Renal cortical epithelial cell (primary cell): Measurements from ENCODE around the gene HS6ST1. TPM values are rescaled to one million over a fixed set of nuclear protein-coding genes. Genes with fewer than 3 reads are reported as not detected.
"Not testable (repeated sequence)": the region's sequence is repeated elsewhere in the genome, so short reads cannot be mapped to it uniquely, and the experiment has no call there.

ENCODE experiments used
- DNase-seq: peaks from one replicate; pipeline ENCODE4 v3.0.0-alpha.2; 2011; ENCODE audit warnings: low read depth
- total RNA-seq: library from RNA; depleted of rRNA; stranded (reverse); fragments of >200 nt; gene quantifications from 2 replicates; pipeline ENCODE4 v1.2.3, GENCODE V29; 2014

Gene HS6ST1
- total RNA-seq, 1 donor from 2014 or later = 32.4 TPM

GRCh38 chr2:128322715-128323554 is 4.3 kb upstream of the HS6ST1 start:
- DNase-seq = no peak

GRCh38 chr2:128321784-128322714 is 3.4 kb upstream of the HS6ST1 start:
- DNase-seq = peak; percentile 47

GRCh38 chr2:128320906-128321771 is 2.5 kb upstream of the HS6ST1 start:
- no peak for DNase-seq

GRCh38 chr2:128320192-128320905 is 1.7 kb upstream of the HS6ST1 start:
- DNase-seq = no peak

DNA sequence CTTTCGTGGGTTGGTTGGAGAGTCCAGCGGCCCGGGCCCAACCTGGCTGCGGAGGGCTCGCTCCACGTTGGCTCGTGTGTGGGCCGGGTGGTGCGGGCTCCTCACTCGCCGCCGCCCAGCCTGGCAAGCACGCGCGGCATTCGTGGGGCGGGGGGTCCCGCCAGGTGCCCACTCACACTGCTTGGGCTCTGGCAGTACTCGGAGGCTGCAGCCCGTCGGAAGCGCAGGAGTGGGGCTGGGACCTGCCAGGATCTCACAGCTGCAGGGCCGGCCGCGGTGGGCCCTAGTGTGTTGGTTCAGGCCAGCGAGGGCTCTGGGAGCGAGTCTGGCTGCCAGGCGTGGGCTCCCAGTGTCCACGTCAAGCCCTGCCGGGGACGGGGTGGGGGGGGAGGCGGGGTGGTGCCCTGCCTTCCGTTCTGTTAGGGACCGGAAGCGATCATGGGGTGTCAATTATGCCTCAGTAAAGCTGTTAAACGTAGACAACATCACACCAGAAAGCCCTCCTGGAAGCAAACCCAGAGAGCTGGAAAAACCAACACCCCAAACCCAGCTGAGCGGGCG is 1.0 kb upstream of the HS6ST1 start:
- DNase-seq = no peak

- DNase-seq = not testable (repeated sequence)
Measured at GRCh38 chr2:128318245-128318644, 423 bp downstream of the HS6ST1 start.

DNA sequence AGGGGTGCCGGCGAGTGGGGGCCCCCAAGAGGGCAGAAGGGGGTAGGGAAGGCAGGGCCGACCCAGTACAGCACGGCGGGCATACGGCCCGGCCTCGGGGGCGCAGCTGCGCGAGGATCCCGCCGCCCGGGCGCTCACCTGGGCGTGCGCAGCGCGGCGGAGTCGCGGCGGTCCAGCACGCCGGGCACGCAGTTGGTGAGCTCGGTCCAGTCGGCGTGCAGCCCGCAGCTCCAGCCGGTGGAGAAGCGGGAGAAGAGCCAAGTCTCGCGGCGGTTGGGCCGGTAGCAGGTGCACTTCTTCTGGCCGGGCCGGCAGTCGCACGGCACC is 806 bp downstream of the HS6ST1 start:
- DNase-seq = not testable (repeated sequence)

DNA sequence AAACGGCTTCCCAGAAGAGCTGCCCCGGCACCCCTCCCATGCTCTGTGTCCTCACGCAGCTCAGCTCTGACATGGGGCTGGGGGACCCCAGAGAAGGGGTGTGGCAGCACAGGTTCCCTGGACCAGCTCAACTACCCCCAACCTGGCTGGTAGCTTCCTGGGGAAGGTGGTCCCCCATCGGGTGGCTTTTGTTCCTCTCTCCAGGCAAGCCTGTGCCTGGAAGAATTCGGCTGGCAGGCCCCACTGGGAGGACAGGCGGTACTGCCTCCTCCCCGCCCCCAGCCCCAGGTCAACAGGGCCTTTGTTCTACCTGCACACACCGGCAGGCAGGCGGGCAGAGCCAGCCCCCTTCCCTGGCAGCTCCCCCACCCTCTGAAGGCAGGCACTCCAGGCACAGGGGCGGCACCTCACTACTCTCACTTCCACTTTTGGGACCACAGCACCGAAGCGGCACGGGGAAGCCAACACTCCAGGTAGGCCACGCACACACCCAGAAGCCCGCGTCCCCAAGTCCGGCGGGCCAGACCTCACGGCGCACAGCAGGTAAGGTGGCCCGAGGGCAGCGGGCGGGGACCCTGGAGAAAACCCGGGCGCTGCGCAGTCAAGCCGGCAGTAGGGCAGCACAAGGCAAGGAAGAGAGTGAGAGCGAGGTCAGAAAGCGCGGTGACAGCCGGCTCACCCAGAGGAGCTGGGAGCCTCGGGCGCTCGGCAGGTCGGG is 1.3 kb downstream of the HS6ST1 start:
- DNase-seq = no peak

GRCh38 chr2:128316777-128317180 is 1.9 kb downstream of the HS6ST1 start:
- no peak for DNase-seq

DNA sequence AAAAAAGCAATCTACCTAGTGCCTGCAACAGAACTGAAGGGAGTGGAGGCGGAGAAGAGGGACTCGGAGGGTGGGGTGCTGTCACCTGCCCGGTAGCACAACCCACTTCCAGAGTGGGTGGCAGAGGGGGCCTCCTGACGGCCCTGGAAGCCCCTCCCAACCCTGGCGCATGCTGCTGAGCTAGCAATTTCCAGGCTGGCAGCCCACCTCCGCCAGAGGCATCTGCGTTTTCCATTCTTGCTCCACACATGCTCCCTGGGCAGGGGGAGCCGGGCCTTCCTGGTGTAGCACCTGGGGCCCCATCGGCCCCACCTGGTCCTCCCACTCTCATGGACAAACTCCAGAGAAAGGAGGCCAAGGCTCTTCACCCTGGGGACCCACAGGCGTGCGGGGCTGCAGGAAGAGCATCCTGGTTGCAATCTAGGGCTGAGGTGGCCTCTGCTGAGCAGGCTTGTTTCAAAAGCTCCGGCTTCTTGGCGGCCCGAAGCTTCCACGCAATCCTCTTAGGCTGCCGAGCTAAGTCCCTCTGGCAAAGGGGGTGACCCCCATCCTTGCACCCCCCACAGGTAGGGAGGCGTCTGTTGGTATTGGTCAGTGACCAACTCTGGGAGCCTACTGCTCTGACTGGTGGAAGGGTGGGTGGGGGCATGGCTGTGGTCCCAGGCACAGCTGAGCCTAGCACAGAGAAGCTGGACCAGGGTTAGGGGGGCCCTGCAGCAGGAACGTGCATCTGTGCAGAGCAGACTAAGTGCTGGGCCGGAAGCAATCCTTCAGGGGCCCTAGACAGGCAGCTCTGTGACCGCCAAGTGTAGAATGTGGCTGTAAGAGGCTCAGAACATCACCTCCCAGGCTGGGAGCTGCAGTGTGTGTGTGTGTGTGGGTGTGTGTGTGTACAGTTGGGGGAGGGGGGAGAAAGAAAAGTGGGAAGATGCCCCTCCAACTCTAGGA is 2.6 kb downstream of the HS6ST1 start:
- no peak for DNase-seq

DNA sequence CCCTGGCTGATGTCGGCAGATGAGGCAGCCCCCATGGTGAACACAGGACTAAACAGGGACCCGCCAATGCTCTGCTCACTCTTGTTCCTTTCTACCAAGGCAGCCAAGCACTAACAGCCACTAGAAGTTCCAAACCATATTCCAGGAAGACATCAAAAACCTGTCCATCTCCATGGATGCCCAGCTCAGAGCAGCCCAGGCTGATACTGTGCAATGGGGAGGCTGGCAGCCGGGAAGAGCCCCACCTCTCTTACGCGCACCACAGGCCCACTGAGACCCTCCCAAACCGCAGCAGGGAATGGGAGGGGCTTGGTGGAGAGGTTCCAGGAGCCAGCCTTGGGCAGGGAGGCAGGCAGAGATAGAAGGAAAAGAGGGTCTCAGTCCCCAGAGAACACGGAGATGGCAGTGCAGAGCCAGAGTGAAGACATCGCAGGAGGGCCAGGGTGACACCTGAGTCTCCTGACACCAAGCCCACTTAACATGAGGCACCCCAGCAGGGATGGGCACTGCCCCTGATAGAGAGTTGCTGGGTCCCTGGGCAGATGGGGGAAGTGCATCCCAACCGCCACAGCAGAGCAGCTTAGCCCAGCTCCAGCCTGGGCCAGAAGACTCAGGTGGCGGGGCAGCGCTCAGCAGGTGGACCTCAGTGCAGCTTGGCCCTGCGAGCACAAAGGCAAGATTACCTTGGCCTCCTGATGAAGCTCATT is 3.4 kb downstream of the HS6ST1 start:
- no peak for DNase-seq

GRCh38 chr2:128314348-128315121 is 4.1 kb downstream of the HS6ST1 start:
- no peak for DNase-seq

- DNase-seq = no peak
Measured at GRCh38 chr2:128313931-128314347, 4.7 kb downstream of the HS6ST1 start.

GRCh38 chr2:128313091-128313836 is 5.4 kb downstream of the HS6ST1 start:
- DNase-seq = peak; percentile 32

GRCh38 chr2:128312411-128312810 is 6.3 kb downstream of the HS6ST1 start:
- DNase-seq = no peak

GRCh38 chr2:128311755-128312341 is 6.8 kb downstream of the HS6ST1 start:
- DNase-seq = no peak
